Astrocyte (in vitro differentiated cells and primary cell): ENCODE data around the gene ALOX12. TPM values are rescaled to one million over a fixed set of nuclear protein-coding genes. Genes with fewer than 3 reads are reported as not detected.

Experiments used
- DNase-seq: peaks from one replicate; pipeline ENCODE4 v3.0.0-alpha.2; 2010; ENCODE audit warnings: low read depth
- FAIRE-seq: peaks from 2 replicates; lab custom pipeline; 2011; peaks lifted over from hg19 to GRCh38; lab: Jason Lieb, UNC
- H2AFZ ChIP-seq: 2 replicates; pipeline ENCODE4 v1.6.0; 2012; ENCODE audit warnings: low read depth, low read length, inconsistent platforms
- H3K27ac ChIP-seq: 2 replicates; pipeline ENCODE4 v1.5.1; 2011; ENCODE audit warnings: low read depth, low read length, inconsistent platforms
- H3K27me3 ChIP-seq: 2 replicates; pipeline ENCODE4 v1.6.0; 2011; ENCODE audit warnings: low read length, inconsistent platforms; ENCODE audit not compliant: insufficient read depth
- H3K36me3 ChIP-seq: 2 replicates; pipeline ENCODE4 v1.5.1; 2011; ENCODE audit warnings: low read length, inconsistent platforms; ENCODE audit not compliant: insufficient read depth
- H3K4me1 ChIP-seq: 2 replicates; pipeline ENCODE4 v1.5.1; 2011; ENCODE audit warnings: low read length, inconsistent platforms; ENCODE audit not compliant: insufficient read depth
- H3K4me2 ChIP-seq: 2 replicates; pipeline ENCODE4 v1.6.0; 2012; ENCODE audit warnings: low read length, inconsistent platforms
- H3K4me3 ChIP-seq: 2 replicates; pipeline ENCODE4 v1.5.1; 2011; ENCODE audit warnings: low read depth, mild to moderate bottlenecking, low read length, inconsistent platforms; ENCODE audit not compliant: insufficient read depth
- H3K79me2 ChIP-seq: 2 replicates; pipeline ENCODE4 v1.6.0; 2012; ENCODE audit warnings: mild to moderate bottlenecking, low read length, inconsistent platforms; ENCODE audit not compliant: insufficient read depth
- H3K9ac ChIP-seq: 2 replicates; pipeline ENCODE4 v1.6.0; 2012; ENCODE audit warnings: mild to moderate bottlenecking, low read length, inconsistent platforms
- H3K9me3 ChIP-seq: 2 replicates; pipeline ENCODE4 v1.5.1; 2012; ENCODE audit warnings: low read depth, mild to moderate bottlenecking, low read length, inconsistent platforms; ENCODE audit not compliant: insufficient read depth
- H4K20me1 ChIP-seq: 2 replicates; pipeline ENCODE4 v1.6.0; 2012; ENCODE audit warnings: low read length, inconsistent platforms; ENCODE audit not compliant: insufficient read depth
- H3K27ac Mint-ChIP-seq: one replicate; pipeline ENCODE4 v1.8.0; 2021; ENCODE audit warnings: mild to moderate bottlenecking, mixed read lengths; ENCODE audit not compliant: unreplicated experiment
- H3K27me3 Mint-ChIP-seq: one replicate; pipeline ENCODE4 v1.8.0; 2021; ENCODE audit warnings: low read depth, mixed read lengths; ENCODE audit not compliant: unreplicated experiment
- H3K36me3 Mint-ChIP-seq: one replicate; pipeline ENCODE4 v1.8.0; 2021; ENCODE audit warnings: low read depth, mixed read lengths; ENCODE audit not compliant: unreplicated experiment
- H3K4me1 Mint-ChIP-seq: one replicate; pipeline ENCODE4 v1.8.0; 2021; ENCODE audit warnings: low read depth, mixed read lengths; ENCODE audit not compliant: unreplicated experiment
- H3K4me3 Mint-ChIP-seq: one replicate; pipeline ENCODE4 v1.8.0; 2021; ENCODE audit warnings: mild to moderate bottlenecking, moderate library complexity, mixed read lengths; ENCODE audit not compliant: unreplicated experiment
- H3K9me3 Mint-ChIP-seq: one replicate; pipeline ENCODE4 v1.8.0; 2021; ENCODE audit warnings: mild to moderate bottlenecking, mixed read lengths; ENCODE audit not compliant: unreplicated experiment
- EZH2 ChIP-seq: IDR thresholded peaks from 2 replicates; pipeline ENCODE4 v1.6.1; 2012; ENCODE audit warnings: mild to moderate bottlenecking, low read length, inconsistent platforms; ENCODE audit not compliant: insufficient read depth
- total RNA-seq: library from RNA; stranded (reverse); gene quantifications from 2 replicates; pipeline ENCODE4 v1.2.1, GENCODE V29; 2021
- TF ChIP-seq, protein P1 (sequence below): IDR thresholded peaks from 2 replicates; pipeline ENCODE4 v1.5.1; 2011; ENCODE audit warnings: low read depth, mild to moderate bottlenecking, inconsistent platforms, low read length, moderate library complexity; ENCODE audit not compliant: insufficient read depth

The ALOX12 gene
- total RNA-seq, 1 donor from 2014 or later, result not detected

DNA sequence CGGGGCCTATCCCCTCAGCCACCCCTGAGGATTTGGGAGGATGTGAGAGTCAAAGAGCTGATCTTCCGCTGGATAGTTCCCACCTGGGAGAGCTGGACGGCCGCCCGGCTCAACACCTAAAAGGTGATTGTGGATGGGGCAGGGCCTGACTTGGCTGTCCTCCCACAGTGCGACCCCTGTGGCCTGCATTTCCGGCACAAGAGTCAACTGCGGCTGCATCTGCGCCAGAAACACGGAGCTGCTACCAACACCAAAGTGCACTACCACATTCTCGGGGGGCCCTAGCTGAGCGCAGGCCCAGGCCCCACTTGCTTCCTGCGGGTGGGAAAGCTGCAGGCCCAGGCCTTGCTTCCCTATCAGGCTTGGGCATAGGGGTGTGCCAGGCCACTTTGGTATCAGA lies 31.5 kb downstream of the ALOX12 start:
- DNase-seq (no peak), FAIRE-seq (no peak)
- no peak overlapping the region for H3K9ac ChIP-seq
- H3K9me3 ChIP-seq, result no peaks in the 10 kb centered on the region
- Mint-ChIP-seq H3K36me3 (peaks cover 3% of the 10 kb centered on the region), H3K4me1 (no peaks in the 10 kb centered on the region), H3K27me3 (peaks cover 19% of the 10 kb centered on the region), H3K9me3 (peaks cover 4% of the 10 kb centered on the region), H3K27ac (no peak overlapping the region), H3K4me3 (no peak overlapping the region)
- no peaks in the 10 kb centered on the region for H3K4me1 ChIP-seq
- H2AFZ ChIP-seq, result no peak overlapping the region
- H4K20me1 ChIP-seq, result no peaks in the 10 kb centered on the region
- no peak overlapping the region for H3K27ac ChIP-seq
- no peak overlapping the region for H3K4me2 ChIP-seq
- H3K27me3 ChIP-seq, result peaks cover 8% of the 10 kb centered on the region
- TF ChIP-seq, protein P1, sequence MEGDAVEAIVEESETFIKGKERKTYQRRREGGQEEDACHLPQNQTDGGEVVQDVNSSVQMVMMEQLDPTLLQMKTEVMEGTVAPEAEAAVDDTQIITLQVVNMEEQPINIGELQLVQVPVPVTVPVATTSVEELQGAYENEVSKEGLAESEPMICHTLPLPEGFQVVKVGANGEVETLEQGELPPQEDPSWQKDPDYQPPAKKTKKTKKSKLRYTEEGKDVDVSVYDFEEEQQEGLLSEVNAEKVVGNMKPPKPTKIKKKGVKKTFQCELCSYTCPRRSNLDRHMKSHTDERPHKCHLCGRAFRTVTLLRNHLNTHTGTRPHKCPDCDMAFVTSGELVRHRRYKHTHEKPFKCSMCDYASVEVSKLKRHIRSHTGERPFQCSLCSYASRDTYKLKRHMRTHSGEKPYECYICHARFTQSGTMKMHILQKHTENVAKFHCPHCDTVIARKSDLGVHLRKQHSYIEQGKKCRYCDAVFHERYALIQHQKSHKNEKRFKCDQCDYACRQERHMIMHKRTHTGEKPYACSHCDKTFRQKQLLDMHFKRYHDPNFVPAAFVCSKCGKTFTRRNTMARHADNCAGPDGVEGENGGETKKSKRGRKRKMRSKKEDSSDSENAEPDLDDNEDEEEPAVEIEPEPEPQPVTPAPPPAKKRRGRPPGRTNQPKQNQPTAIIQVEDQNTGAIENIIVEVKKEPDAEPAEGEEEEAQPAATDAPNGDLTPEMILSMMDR, result no peak
- TF ChIP-seq EZH2, result no peak
- no peaks in the 10 kb centered on the region for H3K79me2 ChIP-seq
- H3K36me3 ChIP-seq, result no peaks in the 10 kb centered on the region
- no peak overlapping the region for H3K4me3 ChIP-seq

DNA sequence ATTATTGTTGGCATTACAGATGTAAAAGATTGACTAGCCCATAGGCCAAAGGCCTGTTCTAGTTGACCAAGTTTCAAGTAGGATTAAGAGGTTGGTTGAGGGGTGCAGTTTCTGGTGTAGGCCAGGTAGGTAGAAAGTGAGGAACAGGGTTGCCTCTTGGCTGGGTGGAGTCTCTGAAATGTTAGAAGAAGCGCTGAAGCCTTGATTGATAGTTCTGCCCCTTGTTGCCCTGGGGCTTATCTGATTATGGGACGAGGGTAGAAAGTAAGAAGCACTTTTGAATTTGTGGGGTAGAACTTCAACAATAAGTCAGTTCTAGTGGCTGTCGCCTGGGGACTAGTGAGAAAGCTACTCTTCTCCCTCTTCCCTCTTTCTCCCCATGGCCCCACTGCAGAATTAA lies 33.2 kb downstream of the ALOX12 start:
- Mint-ChIP-seq H3K9me3 (peaks cover 4% of the 10 kb centered on the region), H3K27ac (no peak overlapping the region), H3K4me1 (no peaks in the 10 kb centered on the region), H3K27me3 (peaks cover 6% of the 10 kb centered on the region), H3K36me3 (peaks cover 1% of the 10 kb centered on the region), H3K4me3 (no peak overlapping the region)
- Histone ChIP-seq H3K36me3 (no peaks in the 10 kb centered on the region), H3K4me1 (no peaks in the 10 kb centered on the region), H2AFZ (no peak overlapping the region), H3K9me3 (no peaks in the 10 kb centered on the region), H3K79me2 (no peaks in the 10 kb centered on the region), H3K27ac (no peak overlapping the region), H4K20me1 (no peaks in the 10 kb centered on the region), H3K9ac (no peak overlapping the region), H3K27me3 (no peaks in the 10 kb centered on the region), H3K4me2 (no peak overlapping the region), H3K4me3 (no peak overlapping the region)
- TF ChIP-seq, protein P1, result no peak
- TF ChIP-seq EZH2, result no peak
- FAIRE-seq (no peak), DNase-seq (no peak)

DNA sequence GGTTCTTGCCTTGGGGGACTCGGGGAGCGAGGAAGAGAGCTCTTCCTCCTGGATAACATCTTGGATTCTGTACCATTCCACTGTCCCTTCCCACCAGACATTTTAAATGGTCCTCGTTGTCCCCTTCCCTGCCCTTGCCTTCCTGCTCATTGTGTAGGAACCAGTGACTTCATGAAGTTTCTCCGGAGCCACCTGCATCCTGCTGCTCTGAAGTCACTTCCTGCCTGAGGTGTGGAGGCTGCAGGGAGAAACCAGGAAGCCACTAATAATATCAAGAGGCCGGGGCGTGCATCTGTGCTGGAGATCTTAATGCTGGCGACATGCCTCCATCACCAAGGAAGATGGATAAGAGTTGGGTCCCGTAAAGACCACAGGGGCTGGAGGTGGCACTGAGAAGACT lies 33.8 kb downstream of the ALOX12 start:
- Histone ChIP-seq H3K4me1 (no peaks in the 10 kb centered on the region), H3K4me3 (no peak overlapping the region), H3K4me2 (no peak overlapping the region), H3K9me3 (no peaks in the 10 kb centered on the region), H2AFZ (no peak overlapping the region), H3K36me3 (no peaks in the 10 kb centered on the region), H4K20me1 (no peaks in the 10 kb centered on the region), H3K79me2 (no peaks in the 10 kb centered on the region), H3K27ac (no peak overlapping the region), H3K27me3 (no peaks in the 10 kb centered on the region), H3K9ac (no peak overlapping the region)
- no peak for DNase-seq
- Mint-ChIP-seq H3K4me1 (no peaks in the 10 kb centered on the region), H3K4me3 (no peak overlapping the region), H3K36me3 (peaks cover 1% of the 10 kb centered on the region), H3K27me3 (peaks cover 6% of the 10 kb centered on the region), H3K27ac (no peak overlapping the region), H3K9me3 (peaks cover 4% of the 10 kb centered on the region)
- TF ChIP-seq EZH2, result no peak
- TF ChIP-seq, protein P1, result no peak
- no peak for FAIRE-seq
